Stimulated activated CD8-positive, alpha-beta memory T cell treated with anti-CD3 and anti-CD28 coated beads, Interleukin-7, amount 100 ng/mL, for 1 hour (primary cell): ENCODE results near the gene SH3RF1.
"Not testable (repeated sequence)": the region's sequence is repeated elsewhere in the genome, so short reads cannot be mapped to it uniquely, and the experiment has no call there.

Source experiments
- DNase-seq, 2 donors: peaks; one replicate each; pipeline ENCODE4 v3.0.0-alpha.2; 2020; ENCODE audit warnings: low read depth in 2 of 2

SH3RF1 gene

GRCh38 chr4:169201222-169202144 lies 69.3 kb downstream of the SH3RF1 start:
- DNase-seq, result no peak

- no peak for DNase-seq
Measured at GRCh38 chr4:169200361-169201030, 70.3 kb downstream of the SH3RF1 start.

GRCh38 chr4:169199184-169199583 lies 71.6 kb downstream of the SH3RF1 start:
- no peak for DNase-seq

- DNase-seq, result no peak
Measured at GRCh38 chr4:169198167-169198566, 72.6 kb downstream of the SH3RF1 start.

- not testable (repeated sequence) for DNase-seq
Measured at GRCh38 chr4:169197206-169197605, 73.5 kb downstream of the SH3RF1 start.

- DNase-seq, result no peak
Measured at GRCh38 chr4:169195032-169195431, 75.7 kb downstream of the SH3RF1 start.

- not testable (repeated sequence) for DNase-seq
Measured at GRCh38 chr4:169189968-169190367, 80.8 kb downstream of the SH3RF1 start.

- no peak for DNase-seq
Measured at GRCh38 chr4:169189372-169189771, 81.4 kb downstream of the SH3RF1 start.

- DNase-seq, result no peak
Measured at GRCh38 chr4:169188204-169188603, 82.6 kb downstream of the SH3RF1 start.

- no peak for DNase-seq
Measured at GRCh38 chr4:169185133-169185956, 85.4 kb downstream of the SH3RF1 start.

GRCh38 chr4:169184686-169185085 lies 86.1 kb downstream of the SH3RF1 start:
- DNase-seq, result no peak

GRCh38 chr4:169184236-169184635 lies 86.5 kb downstream of the SH3RF1 start:
- no peak for DNase-seq

- no peak for DNase-seq
Measured at GRCh38 chr4:169183581-169183980, 87.2 kb downstream of the SH3RF1 start.

- no peak for DNase-seq
Measured at GRCh38 chr4:169179609-169180521, 90.9 kb downstream of the SH3RF1 start.

- not testable (repeated sequence) for DNase-seq
Measured at GRCh38 chr4:169178092-169178491, 92.7 kb downstream of the SH3RF1 start.

- no peak for DNase-seq
Measured at GRCh38 chr4:169175476-169175875, 95.3 kb downstream of the SH3RF1 start.

GRCh38 chr4:169175035-169175434 lies 95.7 kb downstream of the SH3RF1 start:
- DNase-seq, result no peak

GRCh38 chr4:169174247-169174646 lies 96.5 kb downstream of the SH3RF1 start:
- no peak for DNase-seq

- DNase-seq, result no peak
Measured at GRCh38 chr4:169167957-169168858, 102.5 kb downstream of the SH3RF1 start.
